Body of pancreas (tissue), 4 donors: ENCODE results near the gene SLC10A3. TPM values are rescaled to one million over a fixed set of nuclear protein-coding genes. Genes with fewer than 3 reads are reported as not detected.

Experiments used
- ATAC-seq: fragments of 150-250 bp; one replicate; pipeline ENCODE4 v1.9.1; 2016
- DNase-seq, 4 donors: peaks; one replicate each; pipeline ENCODE4 v3.0.0-alpha.2; 2019
- H3K27ac ChIP-seq, 4 donors: fragments of 200-600 bp; sonication (generic); 1 replicate in 3 of 4; 2 replicates in 1 of 4; pipeline versions ENCODE4 v1.5.1 to v1.6.1; 2016 to 2019; ENCODE audit warnings: mild to moderate bottlenecking in 1 of 4, mixed read lengths in 1 of 4, moderate library complexity in 1 of 4
- H3K27me3 ChIP-seq, 2 donors: fragments of 200-600 bp; sonication (generic); one replicate each; pipeline ENCODE4 v1.6.0; 2016; ENCODE audit warnings: mild to moderate bottlenecking in 1 of 2
- H3K36me3 ChIP-seq, 2 donors: fragments of 200-600 bp; sonication (generic); replicated peaks in 1 of 2; 2 replicates each; pipeline ENCODE4 v1.5.1; 2016; ENCODE audit warnings: low read depth in 2 of 2; ENCODE audit not compliant: insufficient read depth in 1 of 2
- H3K4me1 ChIP-seq: fragments of 200-600 bp; sonication (generic); one replicate; pipeline ENCODE4 v1.6.0; 2016
- H3K4me3 ChIP-seq, 2 donors: fragments of 200-600 bp; sonication (generic); 1 replicate in 1 of 2; 2 replicates in 1 of 2; pipeline ENCODE4 v1.5.1; 2016 to 2019
- H3K9me3 ChIP-seq, 3 donors: fragments of 200-600 bp; sonication (generic); 1 replicate in 2 of 3; 2 replicates in 1 of 3; pipeline ENCODE4 v1.5.1; 2016
- CTCF ChIP-seq, 7 experiments: fragments of 450-650 bp in 4 of 7; fragments of 200-600 bp in 3 of 7; sonication (generic) in 3 of 7; IDR thresholded peaks; one replicate each; pipeline ENCODE4 v1.5.1; 2016 to 2019; ENCODE audit warnings: antibody characterized with exemption in 7 of 7
- POLR2A ChIP-seq, 3 donors: fragments of 450-650 bp; IDR thresholded peaks; one replicate each; pipeline ENCODE4 v1.6.1; 2016; ENCODE audit warnings: antibody characterized with exemption in 3 of 3, mild to moderate bottlenecking in 2 of 3
- WGBS, 2 donors: methylation state at CpG; one replicate each; pipeline ENCODE4 v1.1.5; 2017; 5-methylcytosine and 5-hydroxymethylcytosine counted together
- intact Hi-C: fragments of 100-400 bp; cut with DNase I; formaldehyde crosslinking; loops from one replicate; pipeline ENCODE4 v1.15.1; 2023
- total RNA-seq, 2 donors: library from RNA; depleted of rRNA; stranded (reverse); fragments of >200 nt; gene quantifications; one replicate each; pipeline ENCODE4 v1.1.0, GENCODE V29; 2016

SLC10A3 gene
- total RNA-seq, 2 donors from 2014 or later: 18.9 to 24.7 TPM

GRCh38 chrX:154532690-154533089 is 42.3 kb upstream of the SLC10A3 start:
- Histone ChIP-seq H3K36me3 (no peaks in the 10 kb centered on the region), H3K27me3 (no peaks in the 10 kb centered on the region), H3K27ac (no peak overlapping the region), H3K4me1 (peaks cover 4% of the 10 kb centered on the region), H3K4me3 (no peak overlapping the region), H3K9me3 (no peaks in the 10 kb centered on the region)
- ATAC-seq (no peak), DNase-seq (no peak)
- TF ChIP-seq CTCF (IDR thresholded peaks at IDR 0.05) (no peak), POLR2A (IDR thresholded peaks at IDR 0.05) (no peak)
- 84% methylated on average over 8 of the region's 23 CpGs; no CpG with 5 or more reads in 1 of the 2 donors for WGBS, 2 donors
- intact Hi-C loops: no loop called here

GRCh38 chrX:154531626-154532025 is 41.2 kb upstream of the SLC10A3 start:
- H3K9me3 ChIP-seq: no peaks in the 10 kb centered on the region
- H3K4me3 ChIP-seq: no peak overlapping the region
- ATAC-seq (no peak), DNase-seq (no peak)
- no peak overlapping the region for H3K27ac ChIP-seq
- intact Hi-C loops: no loop called here
- no CpG with 5 or more reads among the region's 16 CpGs for WGBS, 2 donors
- H3K36me3 ChIP-seq: no peaks in the 10 kb centered on the region
- H3K4me1 ChIP-seq: peaks cover 7% of the 10 kb centered on the region
- TF ChIP-seq CTCF (IDR thresholded peaks at IDR 0.05) (no peak), POLR2A (IDR thresholded peaks at IDR 0.05) (no peak)
- no peaks in the 10 kb centered on the region for H3K27me3 ChIP-seq

- no peaks in the 10 kb centered on the region for H3K36me3 ChIP-seq
- H3K4me3 ChIP-seq: no peak overlapping the region
- ATAC-seq: no peak
- 60% methylated on average over 10 of the region's 11 CpGs; no CpG with 5 or more reads in 1 of the 2 donors for WGBS, 2 donors
- DNase-seq: no peak
- no peaks in the 10 kb centered on the region for H3K27me3 ChIP-seq
- H3K27ac ChIP-seq: no peak overlapping the region
- H3K4me1 ChIP-seq: peaks cover 7% of the 10 kb centered on the region
- TF ChIP-seq POLR2A (IDR thresholded peaks at IDR 0.05): no peak
- TF ChIP-seq CTCF (IDR thresholded peaks at IDR 0.05): no peak
- H3K9me3 ChIP-seq: no peaks in the 10 kb centered on the region
- intact Hi-C loops: no loop called here
Measured at GRCh38 chrX:154530286-154530685, 39.9 kb upstream of the SLC10A3 start.

GRCh38 chrX:154529206-154529612 is 38.8 kb upstream of the SLC10A3 start:
- Histone ChIP-seq H3K36me3 (no peaks in the 10 kb centered on the region), H3K9me3 (no peaks in the 10 kb centered on the region), H3K27ac (no peak overlapping the region), H3K4me3 (no peak overlapping the region), H3K27me3 (no peaks in the 10 kb centered on the region), H3K4me1 (peaks cover 4% of the 10 kb centered on the region)
- ATAC-seq (no peak), DNase-seq (no peak)
- WGBS, 2 donors: 65 to 85% methylated on average over 2 to 3 of the region's 6 CpGs
- intact Hi-C loops: no loop called here
- no peak for TF ChIP-seq CTCF (IDR thresholded peaks at IDR 0.05)
- no peak for TF ChIP-seq POLR2A (IDR thresholded peaks at IDR 0.05)

GRCh38 chrX:154526901-154527675 is 36.7 kb upstream of the SLC10A3 start:
- intact Hi-C loops: no loop called here
- ATAC-seq (peak; percentile 90), DNase-seq (peak; percentile 75 to 84 (median 82))
- peaks cover 4% of the 10 kb centered on the region for H3K4me1 ChIP-seq
- no peaks in the 10 kb centered on the region for H3K36me3 ChIP-seq
- no peak overlapping the region for H3K4me3 ChIP-seq
- H3K27ac ChIP-seq: peak overlapping the region; percentile 28 to 86 (median 82)
- TF ChIP-seq CTCF (IDR thresholded peaks at IDR 0.05) (peak in 6 of 7 experiments; percentile 21 to 60 (median 56)), POLR2A (IDR thresholded peaks at IDR 0.05) (peak in 2 of 3 donors; percentile 33 to 36)
- no peaks in the 10 kb centered on the region for H3K27me3 ChIP-seq
- WGBS, 2 donors: 0 to 2% methylated on average over 4 to 14 of the region's 15 CpGs
- H3K9me3 ChIP-seq: no peaks in the 10 kb centered on the region
